GM21515 (cell line): ENCODE measurements around the gene SLC6A6.
"Not testable (repeated sequence)": the region's sequence is repeated elsewhere in the genome, so short reads cannot be mapped to it uniquely, and the experiment has no call there.

Source experiments
- ATAC-seq: cut with Tn5 transposase; IDR thresholded peaks from one replicate; pipeline ENCODE4 v1.9.1; 2021; ENCODE audit not compliant: unreplicated experiment

Gene SLC6A6

DNA sequence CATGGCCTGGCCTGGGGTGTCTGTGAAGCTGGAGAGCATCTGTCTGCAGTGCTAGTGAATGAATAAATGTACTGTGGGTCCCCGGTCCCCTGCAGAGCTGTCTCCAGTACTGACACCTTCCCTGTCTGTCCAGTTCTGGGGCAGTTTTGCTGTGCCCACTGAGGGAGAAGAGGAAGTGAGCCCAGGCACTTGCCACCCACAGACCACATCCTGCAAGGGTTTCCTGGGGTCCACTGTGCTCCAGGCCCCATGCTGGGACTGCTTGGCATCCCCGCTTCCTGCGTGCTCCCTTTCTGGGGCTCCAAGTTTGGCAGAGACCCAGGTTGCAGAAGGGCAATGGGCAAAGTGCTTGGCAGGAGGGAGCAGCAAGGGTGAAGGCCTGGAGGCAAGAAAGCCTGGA, 4.9 kb upstream of the SLC6A6 start:
- no peak for ATAC-seq

DNA sequence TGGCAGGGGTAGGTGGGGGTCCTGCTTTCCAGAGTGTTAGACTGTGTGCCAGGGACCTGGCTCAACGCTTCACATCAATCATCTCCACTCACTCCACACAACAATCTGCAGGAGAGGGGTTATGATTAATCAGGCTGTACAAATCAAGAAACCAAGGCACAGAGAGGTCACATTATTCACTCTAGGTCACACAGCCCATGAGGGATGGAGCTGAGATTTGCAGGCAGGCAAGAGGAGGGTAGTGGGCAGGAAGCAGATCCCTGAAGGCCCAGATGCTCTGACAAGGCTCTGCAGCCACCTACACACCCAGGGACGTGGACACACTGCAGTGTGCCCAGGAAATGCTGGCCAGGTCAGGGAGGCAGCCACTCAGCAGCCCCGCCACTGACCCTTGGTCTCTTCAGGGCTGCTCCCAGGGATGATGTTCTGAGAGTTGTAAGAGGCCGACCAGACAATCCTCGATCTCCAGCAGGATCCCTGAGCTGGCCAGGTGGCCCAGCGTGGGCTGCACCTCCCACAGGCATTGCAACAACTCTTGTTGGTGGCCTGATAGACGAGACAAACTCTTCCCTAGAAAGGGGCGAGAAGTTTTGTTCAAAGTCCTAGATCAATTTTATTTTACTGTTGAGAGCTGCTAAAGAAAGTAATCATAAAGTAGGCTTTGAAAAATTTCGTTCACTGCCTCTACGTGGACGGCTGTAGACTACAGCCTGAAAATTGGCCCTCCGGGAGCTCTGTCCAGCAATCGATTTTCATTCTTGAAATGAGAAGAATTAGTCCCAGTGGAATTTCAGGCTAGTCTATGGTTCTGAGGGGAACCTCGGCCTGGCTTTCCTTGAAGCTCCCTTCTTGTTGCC, 4.2 kb upstream of the SLC6A6 start:
- no peak for ATAC-seq

DNA sequence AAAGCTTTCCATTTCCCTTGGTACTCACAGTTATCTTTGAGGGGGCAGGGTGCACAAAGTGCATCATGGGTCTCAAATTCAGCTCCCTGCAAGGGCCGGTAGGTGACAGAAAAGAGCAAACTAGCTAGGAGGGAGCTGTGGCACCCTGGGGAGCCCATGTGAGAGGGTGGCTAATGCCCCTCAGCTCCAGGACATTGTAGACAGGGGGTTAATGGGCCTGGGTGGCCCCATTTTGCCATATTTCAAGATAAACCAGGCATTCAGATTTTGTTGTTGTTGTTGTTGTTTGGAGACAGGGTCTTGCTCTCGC, 3.7 kb upstream of the SLC6A6 start:
- no peak for ATAC-seq

DNA sequence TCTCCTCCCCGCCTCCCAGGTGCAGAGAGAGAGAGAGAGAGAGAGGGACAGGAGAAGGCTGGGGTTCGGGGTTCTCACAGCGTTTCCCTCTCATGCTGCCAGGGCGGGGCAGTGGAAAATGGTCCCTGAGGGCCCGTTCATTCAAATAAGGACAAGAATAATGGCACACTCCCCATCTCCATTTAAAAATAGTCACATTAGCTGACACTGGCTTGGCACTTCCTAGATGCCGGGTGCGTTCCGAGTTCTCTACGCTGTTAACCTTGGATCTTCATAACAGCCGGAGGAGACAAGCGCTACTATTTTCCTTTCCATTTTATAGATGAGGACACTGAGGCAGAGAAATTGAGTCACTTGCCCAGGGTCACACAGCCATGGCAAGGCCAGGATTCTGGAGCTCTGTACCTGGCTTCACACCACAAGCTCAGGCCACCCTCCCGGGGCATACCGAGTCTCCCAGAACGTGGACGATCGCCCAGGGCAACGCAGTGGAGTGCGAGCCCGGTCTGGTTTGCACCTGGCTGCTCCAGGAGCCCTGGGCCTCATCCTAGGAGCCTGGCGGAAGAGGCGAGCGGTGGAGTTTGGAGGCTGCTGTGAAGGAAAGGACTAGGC, 608 bp upstream of the SLC6A6 start:
- ATAC-seq: no peak

DNA sequence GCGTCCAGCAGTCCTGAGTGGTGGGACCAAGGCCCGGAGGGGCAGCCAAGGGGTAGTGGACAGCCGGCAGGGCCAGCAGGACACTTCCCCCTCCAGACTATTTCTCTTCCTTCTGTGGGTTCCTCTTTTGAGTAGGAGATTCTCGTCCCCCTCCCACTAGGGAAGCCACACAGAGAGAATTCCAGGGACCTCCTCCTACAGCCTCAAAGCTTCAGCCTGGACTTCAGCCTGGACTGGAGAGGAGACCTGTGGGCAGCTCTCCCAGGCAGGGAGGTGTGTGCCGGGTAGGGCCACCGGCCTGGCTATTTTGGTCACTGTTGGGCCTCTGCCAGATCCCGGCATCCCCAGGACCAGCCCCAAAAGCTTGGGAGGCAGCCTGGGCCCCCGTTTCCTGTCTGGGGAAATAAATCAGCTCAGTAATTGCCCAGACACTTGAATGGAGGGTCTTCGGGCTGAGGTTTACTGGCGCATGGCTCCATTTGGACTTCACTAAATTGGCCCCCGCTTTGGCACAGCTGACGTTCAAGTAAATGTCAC, 1.3 kb downstream of the SLC6A6 start:
- no peak for ATAC-seq

DNA sequence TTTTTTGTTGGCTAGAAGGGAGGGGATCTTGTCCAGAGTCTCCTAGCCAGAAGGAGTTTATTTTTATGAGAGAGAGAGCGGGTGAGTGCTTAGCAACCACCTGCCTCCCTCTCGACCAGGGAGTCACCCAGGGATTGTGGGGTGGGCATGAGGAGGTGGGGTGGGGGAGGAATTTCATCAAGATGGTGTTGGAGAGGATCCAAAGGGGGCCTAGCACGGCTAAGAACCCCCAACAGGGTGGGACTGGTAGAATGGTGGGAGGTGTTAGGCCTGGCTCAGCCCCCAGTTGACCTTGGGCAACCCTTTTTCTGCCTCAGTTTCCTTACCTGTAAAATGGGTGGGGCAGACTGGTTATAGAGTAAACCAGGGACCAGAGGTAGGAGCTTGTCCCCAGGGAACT, 1.8 kb downstream of the SLC6A6 start:
- no peak for ATAC-seq

DNA sequence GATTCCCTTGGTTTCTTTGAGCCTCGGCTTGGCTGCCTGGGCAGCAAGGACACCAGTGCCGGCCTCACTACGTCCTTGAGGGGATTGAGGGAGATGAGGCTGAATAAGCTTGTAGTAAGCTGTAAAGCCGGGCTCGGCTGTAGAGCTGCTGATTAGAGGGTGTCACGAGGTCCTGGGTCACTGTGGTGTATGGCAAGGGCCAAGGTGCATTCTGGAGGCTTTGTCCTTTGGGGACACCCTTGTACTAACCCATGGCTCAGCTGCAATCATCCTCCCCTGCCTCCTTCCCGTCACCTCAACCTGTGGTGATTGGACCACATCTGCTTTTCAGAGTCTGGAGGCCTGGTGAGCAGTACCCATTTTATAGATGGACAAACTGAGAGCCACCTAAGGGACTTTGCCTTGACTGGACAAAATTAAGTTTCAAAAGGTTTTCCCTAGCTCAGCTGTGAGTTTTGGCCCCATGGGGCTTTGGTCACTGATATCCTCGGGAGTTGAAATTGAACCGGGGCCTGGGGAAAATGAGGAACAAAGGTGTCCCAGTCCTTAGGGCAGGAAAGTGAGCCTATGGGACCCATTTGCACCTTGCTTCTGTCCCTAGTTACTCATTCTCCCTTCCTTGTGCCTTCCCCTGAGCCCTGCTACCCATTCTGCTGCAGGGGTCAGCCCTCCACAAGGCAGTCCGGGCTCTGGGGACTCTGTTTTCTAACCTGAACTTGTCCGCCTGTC, 2.4 kb downstream of the SLC6A6 start:
- ATAC-seq: no peak

DNA sequence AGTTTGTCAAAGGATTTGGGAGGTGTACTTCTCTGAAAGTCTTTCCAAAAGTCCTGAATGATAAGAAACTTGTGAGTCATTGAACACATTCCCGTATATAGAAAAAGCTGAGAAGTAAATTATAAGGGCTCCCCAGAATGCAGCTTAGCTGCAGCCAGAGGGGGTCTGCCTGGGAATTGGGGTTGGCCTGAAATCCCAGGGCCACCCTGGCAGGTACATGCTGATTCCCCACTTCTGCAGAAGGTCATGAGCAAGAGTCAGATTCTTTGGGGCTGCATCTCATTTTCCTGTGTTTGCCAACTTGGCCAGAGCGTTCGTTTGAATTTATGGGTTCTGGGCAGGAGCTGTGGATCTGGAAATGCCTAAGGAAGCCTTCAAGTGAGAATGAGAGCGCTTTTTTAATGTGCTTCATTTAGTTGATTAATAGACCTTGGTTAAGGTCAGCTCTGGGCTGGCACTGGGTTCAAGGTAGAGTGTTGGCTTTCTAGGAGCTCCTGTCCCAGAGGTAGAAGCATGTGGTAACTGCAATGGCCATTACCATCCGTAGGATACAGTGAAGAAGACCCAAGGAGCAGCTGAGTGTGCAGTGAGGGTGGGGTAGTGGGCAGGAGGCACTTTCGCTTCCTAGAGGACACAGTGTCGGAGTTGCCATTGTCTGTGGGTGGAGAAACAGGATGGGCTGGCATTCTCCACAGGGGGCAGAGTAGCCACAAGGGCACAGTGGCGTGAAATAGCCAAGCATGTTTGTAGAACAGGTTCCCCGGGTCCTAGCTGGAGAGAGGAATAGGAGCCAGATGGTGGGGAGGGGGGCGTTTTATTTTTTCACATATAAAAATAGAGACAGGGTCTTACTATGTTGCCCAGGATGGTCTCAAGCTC, 3.2 kb downstream of the SLC6A6 start:
- ATAC-seq: no peak

DNA sequence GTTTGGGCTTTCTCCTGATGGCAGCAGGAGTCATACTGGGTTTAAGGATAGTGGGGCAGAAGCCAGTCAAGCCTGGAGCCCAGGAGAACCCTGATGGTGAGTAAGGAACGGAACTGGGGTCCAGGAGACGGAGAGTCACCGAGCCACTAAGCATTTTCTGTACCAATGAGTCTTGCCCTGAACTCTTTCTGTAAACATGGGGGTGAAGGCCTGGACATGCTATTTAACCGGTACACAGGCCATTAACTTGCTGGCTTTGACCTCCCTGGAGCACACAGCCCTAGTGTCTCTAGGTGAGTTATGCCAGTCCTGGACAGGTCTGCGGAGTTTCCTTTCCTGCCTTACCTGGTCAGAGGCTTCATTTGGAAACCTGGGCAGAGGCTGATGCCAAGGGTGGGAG, 3.9 kb downstream of the SLC6A6 start:
- no peak for ATAC-seq

DNA sequence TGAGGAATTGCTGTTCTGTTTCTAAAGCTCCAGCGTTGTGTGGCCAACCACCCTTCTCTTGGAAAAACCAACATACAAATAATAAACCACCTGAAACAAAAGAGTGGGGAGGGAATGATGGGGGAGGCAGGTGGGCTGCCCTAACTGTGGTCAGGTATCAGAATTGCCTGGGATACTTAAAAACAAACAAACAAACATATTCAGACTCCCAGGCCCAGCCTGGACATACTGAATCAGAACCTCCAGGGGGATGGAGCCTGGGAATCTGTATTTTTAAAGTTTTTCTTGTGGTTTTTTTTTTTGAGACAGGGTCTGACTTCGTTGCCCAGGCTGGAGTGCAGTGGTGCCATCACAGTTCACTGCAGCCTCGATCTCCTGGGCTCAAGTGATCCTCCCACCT, 4.4 kb downstream of the SLC6A6 start:
- no peak for ATAC-seq

DNA sequence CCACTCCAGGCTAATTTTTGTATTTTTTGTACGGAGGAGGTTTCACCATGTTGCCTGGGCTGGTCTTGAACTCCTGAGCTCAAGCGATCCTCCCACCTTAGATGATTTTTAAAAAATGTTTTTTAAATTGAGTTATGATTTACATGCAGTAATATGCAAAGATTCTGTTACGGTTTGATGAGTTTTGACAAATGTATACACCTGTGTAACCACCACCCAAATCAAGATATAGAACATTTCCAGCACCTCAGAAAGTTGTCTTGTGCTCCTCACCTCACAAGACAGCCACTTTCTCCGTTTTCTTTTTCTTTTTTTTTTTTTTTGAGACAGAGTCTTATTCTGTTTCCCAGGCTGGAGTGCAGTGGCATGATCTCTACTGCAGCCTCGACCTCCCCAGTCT, 4.8 kb downstream of the SLC6A6 start:
- ATAC-seq: no peak

DNA sequence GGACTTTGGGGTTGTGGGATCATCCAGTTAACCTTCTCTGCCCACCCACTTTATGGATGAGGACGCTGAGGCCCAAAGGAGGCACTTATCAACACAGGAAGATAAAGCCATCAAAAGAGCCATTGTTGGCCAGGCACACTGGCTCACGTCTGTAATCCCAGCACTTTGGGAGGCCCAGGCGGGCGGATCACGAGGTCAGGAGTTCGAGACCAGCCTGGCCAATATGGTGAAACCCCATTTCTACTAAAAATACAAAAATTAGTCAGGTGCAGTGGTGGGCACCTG, 7.3 kb downstream of the SLC6A6 start:
- not testable (repeated sequence) for ATAC-seq

DNA sequence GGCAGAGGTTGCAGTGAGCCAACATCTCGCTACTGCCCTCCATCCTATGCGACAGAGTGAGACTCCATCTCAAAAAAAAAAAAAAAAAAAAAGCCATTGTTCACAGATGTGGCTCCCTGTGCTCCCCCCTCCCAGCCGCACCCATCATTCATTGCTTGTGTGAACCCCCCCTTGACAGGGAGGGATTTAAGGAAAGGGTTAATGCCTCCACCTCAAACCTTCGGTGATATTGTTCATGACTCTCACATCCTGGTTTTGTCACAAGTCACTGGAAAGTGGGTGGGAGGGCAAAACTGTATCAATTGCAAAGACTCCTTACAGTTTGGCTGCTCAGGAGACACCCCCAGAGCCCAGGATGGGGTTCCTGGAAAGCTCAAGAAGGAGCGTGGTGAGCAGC, 7.7 kb downstream of the SLC6A6 start:
- ATAC-seq: no peak

DNA sequence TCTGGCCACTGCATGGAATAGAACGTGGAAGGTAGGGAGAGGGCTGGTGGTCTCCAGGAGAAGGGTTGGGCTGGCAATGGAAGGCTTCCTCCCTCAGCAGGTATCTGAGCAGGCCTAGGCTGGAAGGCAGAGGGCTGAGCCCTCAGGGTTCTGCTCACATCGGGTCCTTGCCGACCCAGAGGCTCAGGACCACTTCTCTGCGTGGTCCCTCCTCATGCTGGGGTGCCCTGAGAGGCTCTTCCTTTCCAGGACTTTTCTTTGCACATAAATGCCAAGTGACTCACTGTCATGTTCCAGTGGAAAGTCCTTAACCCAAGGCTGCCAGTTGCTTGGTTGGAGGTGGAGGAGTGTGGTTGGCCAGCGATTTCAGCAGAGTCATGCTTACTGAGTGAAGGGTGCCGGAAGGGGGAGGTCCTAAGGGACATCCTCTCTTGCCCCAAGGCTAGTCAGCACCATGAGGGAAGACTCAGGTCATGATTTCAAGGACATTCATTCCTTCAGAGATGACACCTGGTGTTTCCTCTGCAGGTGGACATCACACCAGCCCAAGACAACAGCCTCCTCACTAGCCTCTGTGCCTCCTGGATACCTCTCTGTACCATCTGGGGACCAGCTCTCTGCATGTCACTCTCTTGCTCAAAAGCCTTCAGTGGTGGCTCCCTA, 8.2 kb downstream of the SLC6A6 start:
- ATAC-seq: no peak

DNA sequence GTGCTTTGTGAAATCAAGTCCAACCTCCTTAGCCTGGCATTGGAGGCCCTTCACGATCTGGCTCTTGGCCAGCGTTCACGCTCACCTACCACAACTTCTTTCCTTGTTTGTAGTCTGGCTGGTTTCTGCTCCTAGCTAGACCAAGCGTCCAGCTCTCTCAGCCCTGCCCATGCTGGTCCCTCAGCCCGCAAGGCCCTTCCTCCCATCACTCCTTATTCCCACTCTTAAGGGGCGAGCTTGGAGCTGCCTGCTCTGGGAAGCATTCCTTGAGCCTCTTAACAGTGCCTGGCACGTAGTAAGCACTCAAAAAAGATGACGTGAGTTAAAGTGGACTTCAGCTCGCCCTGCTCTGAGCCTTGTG, 8.7 kb downstream of the SLC6A6 start:
- no peak for ATAC-seq

DNA sequence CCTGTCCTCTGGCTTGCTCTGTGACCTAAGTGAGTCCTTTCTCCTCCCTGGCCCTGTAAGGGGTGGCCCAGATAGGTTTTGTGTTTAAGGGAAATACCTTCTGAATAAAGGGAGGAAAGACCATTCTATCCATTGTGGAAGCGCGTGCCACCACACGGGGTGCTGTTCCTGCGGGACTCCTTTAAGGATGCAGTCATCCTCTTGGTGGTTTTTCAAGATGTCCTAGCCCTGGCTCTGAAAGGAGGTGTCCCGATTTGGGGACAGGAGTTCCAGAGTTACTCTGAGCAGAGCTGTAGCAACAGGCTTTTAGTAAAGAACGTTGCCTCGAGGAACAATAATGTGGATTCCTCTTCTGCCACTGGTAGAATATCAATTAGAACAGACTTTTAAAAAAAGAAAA, 9.6 kb downstream of the SLC6A6 start:
- no peak for ATAC-seq

DNA sequence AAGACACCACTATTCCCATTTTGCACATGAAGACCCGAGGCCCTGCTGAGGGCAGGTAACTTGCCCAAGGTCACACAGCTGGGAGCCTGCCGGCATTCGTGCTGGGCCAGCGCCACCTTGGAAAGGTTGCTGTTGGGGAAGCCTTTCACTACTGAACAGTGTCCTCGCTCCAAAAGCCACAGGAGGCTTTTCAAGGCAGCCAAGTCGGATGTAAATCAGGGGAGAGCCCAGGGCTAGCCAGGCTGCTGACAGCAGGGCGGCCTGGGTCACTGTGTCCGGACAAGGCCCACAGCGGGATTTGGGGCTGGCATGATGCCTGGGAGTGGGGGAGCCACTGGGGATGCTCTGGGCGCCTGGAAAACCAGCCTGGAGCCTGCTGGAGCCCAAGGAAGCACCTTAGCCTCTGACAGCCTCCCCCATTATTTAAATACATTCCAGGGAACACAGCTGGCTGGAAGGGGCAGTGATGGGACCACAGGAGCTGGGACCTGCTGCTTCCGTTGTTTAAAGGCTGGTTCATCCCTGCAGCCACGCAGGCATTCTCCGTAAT, 10.5 kb downstream of the SLC6A6 start:
- no peak for ATAC-seq

DNA sequence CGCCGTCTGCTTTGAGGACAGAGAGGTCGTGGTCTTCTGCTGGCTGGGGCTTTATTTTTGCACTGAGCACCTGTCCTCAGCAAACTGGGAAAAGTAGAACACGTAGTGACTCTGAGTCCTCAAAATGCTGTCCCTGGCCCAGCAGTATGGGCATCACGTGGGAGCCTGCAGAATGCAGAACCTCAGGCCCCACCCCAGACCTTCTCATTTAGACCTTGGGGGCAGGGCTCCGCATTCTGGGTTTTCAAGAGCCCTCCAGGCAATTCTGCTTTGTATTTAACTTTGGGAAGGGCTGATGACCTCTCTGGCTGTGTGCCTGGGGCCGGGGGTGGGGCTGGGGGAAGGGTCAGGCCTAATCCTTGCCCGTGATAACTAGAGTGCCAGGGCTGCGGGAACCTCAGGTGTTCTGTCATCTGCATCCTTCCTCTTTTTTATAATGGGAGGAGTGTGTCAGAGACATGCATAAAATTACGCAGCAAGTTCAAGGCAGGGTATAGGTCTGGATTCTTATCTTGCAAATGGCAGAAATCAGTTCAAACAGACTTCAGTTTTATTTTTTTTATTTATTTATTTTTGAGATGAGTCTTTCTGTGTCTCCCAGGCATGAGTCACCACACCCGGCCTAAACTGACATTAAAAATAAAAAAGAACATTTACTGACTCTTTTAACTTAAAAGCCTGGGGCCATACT, 11.1 kb downstream of the SLC6A6 start:
- ATAC-seq: no peak

DNA sequence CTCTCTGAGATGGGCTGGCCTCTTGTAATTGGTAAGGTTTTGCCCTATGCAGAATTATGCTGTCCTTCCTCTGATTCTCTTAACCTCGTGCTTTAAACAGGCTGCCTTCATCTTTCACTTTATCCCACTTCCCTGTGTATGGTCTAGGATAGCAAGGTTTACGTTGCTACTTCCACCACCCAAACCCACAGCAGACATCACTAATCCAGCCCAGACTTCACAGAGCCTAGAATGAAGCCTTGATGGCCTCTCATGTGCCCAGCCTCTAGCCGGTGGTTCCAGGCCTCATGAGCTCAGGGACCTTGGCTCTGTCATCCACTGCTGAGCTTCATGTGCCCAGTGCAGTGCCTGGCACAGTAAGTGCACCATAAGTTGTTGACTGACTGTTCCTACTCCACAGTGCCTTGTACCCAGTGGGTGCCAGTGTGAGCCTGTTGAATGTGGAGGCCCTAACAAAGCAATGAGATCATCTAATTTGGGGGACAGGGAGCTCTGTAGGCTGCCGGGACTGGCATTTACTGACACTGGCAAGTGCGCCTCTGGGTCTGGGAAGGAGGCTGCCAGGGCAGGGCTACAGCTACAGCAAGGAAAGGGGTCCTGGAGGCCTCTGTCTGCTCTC, 12.5 kb downstream of the SLC6A6 start:
- no peak for ATAC-seq

DNA sequence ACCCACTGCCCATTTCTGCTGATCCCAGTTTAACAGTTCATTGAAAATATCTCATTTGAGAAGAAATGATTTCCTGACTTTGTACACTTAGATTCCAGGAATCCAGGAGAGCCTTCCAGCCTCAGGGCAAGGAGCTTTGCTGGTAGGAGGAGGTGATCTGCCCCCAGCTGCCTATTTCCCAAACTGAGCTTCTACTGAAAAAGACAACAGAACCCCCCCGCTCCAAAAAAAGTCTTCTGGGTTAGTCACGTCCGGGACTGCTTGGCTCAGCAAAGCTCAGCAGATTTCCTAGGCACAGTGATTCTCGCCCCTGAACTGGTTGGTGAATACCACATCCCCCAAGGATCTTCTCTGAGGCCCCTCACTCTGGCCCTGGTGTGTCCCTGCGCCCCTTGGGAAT, 13.1 kb downstream of the SLC6A6 start:
- no peak for ATAC-seq
